GM12878 (cell line): ENCODE data around the gene ERFL. TPM values are rescaled to one million over a fixed set of nuclear protein-coding genes. Genes with fewer than 3 reads are reported as not detected.

Source experiments
- ATAC-seq: fragments of 200-7000 bp; cut with Tn5 transposase; 3 replicates; pipeline ENCODE4 v1.9.1; 2020; ENCODE audit warnings: mild to moderate bottlenecking, moderate library complexity
- BruUV-seq: library from RNA; stranded (reverse); fragments of 400-500 nt; replicated peaks from 2 replicates; lab custom pipeline; 2021; lab: Mats Ljungman, UMichigan
- CTCF ChIA-PET: fragments of 300-600 bp; sonication (Branson Sonifier 250); formaldehyde crosslinking; extraction: SDS; loops from one replicate; lab custom pipeline; 2021; ENCODE audit warnings: inconsistent platforms; lab: Yijun Ruan, JAX
- POLR2A ChIA-PET: fragments of 350-600 bp; formaldehyde crosslinking; extraction: SDS; loops from one replicate; lab custom pipeline; 2021; ENCODE audit warnings: inconsistent platforms; lab: Charles Lee
- RAD21 ChIA-PET: fragments of 300-600 bp; sonication (Branson Sonifier 250); formaldehyde crosslinking; loops from one replicate; lab custom pipeline; 2023; ENCODE audit warnings: antibody characterized with exemption; ENCODE audit not compliant: unreplicated experiment; lab: Charles Lee
- SMC1A ChIA-PET: fragments of 300-600 bp; sonication (Branson Sonifier 250); formaldehyde crosslinking; loops from one replicate; lab custom pipeline; 2023; ENCODE audit not compliant: unreplicated experiment, uncharacterized antibody; lab: Charles Lee
- DNase-seq: peaks from one replicate; pipeline ENCODE4 v3.0.0-alpha.2; 2011; ENCODE audit warnings: low read depth, low spot score
- FAIRE-seq: peaks from 3 replicates; lab custom pipeline; 2011; peaks lifted over from hg19 to GRCh38; lab: Jason Lieb, UNC
- H2AFZ ChIP-seq: 2 replicates; pipeline ENCODE4 v1.6.0; 2011; ENCODE audit warnings: low read depth, low read length, control low read depth; ENCODE audit not compliant: control insufficient read depth
- H3K27ac ChIP-seq: 2 replicates; pipeline ENCODE4 v1.5.1; 2011; ENCODE audit warnings: control low read depth; ENCODE audit not compliant: control insufficient read depth, insufficient read depth
- H3K27me3 ChIP-seq, 2 experiments: replicated peaks in 1 of 2; 2 replicates each; pipeline versions ENCODE4 v1.6.0 to v1.6.1; 2011; ENCODE audit warnings: low read length in 1 of 2; ENCODE audit not compliant: control insufficient read depth in 2 of 2, insufficient read depth in 2 of 2
- H3K36me3 ChIP-seq, 2 experiments: 2 replicates each; pipeline ENCODE4 v1.5.1; 2011; ENCODE audit warnings: low read length in 1 of 2; ENCODE audit not compliant: control insufficient read depth in 2 of 2, insufficient read depth in 2 of 2
- H3K4me1 ChIP-seq: 2 replicates; pipeline ENCODE4 v1.6.1; 2011; ENCODE audit warnings: mild to moderate bottlenecking, low read length, moderate library complexity, mixed read lengths; ENCODE audit not compliant: control insufficient read depth, insufficient read depth
- H3K4me2 ChIP-seq: 2 replicates; pipeline ENCODE4 v1.6.0; 2011; ENCODE audit warnings: control low read depth; ENCODE audit not compliant: control insufficient read depth, insufficient read depth
- H3K4me3 ChIP-seq: fragments of 200-600 bp; sonication (generic); 2 replicates; pipeline ENCODE4 v1.5.1; 2016
- H3K79me2 ChIP-seq: 2 replicates; pipeline ENCODE4 v1.6.0; 2011; ENCODE audit warnings: low read length; ENCODE audit not compliant: control insufficient read depth, insufficient read depth
- H3K9ac ChIP-seq: 2 replicates; pipeline ENCODE4 v1.8.0; 2011; ENCODE audit warnings: low read length, control low read depth, mixed read lengths; ENCODE audit not compliant: control insufficient read depth, insufficient read depth
- H3K9me3 ChIP-seq: replicated peaks from 3 replicates; pipeline ENCODE4 v1.5.1; 2011; ENCODE audit warnings: mild to moderate bottlenecking, low read length; ENCODE audit not compliant: control insufficient read depth, insufficient read depth
- H4K20me1 ChIP-seq: 2 replicates; pipeline ENCODE4 v1.6.0; 2011; ENCODE audit not compliant: control insufficient read depth, insufficient read depth
- CBFB ChIP-seq: IDR thresholded peaks from 2 replicates; pipeline ENCODE4 v1.6.1; 2016; ENCODE audit warnings: antibody characterized with exemption, low read depth
- CUX1 ChIP-seq: IDR thresholded peaks from 2 replicates; pipeline ENCODE4 v1.6.1; 2012; ENCODE audit warnings: improper control_type of control experiment, low read depth, low read length; ENCODE audit not compliant: insufficient replicate concordance
- EED ChIP-seq: sonication (generic); IDR thresholded peaks from 2 replicates; pipeline ENCODE4 v1.6.1; 2016; ENCODE audit warnings: antibody characterized with exemption, low read depth
- ELK1 ChIP-seq: IDR thresholded peaks from 2 replicates; pipeline ENCODE4 v1.6.1; 2012; ENCODE audit warnings: low read depth, low read length, improper control_type of control experiment
- IRF3 ChIP-seq: fragments of 450-650 bp; IDR thresholded peaks from 2 replicates; pipeline ENCODE4 v1.6.1; 2014; ENCODE audit warnings: mild to moderate bottlenecking
- NR2C1 ChIP-seq: fragments of 450-650 bp; IDR thresholded peaks from 2 replicates; pipeline ENCODE4 v1.6.1; 2017; ENCODE audit warnings: antibody characterized with exemption, mild to moderate bottlenecking, moderate library complexity
- POLR2AphosphoS2 ChIP-seq: IDR thresholded peaks from 2 replicates; pipeline ENCODE4 v1.6.1; 2011; ENCODE audit warnings: low read depth, mild to moderate bottlenecking, low read length, improper control_type of control experiment, moderate library complexity
- RAD21 ChIP-seq: IDR thresholded peaks from 2 replicates; pipeline ENCODE4 v1.6.1; 2011; ENCODE audit warnings: mild to moderate bottlenecking, low read depth, low read length, moderate library complexity; ENCODE audit not compliant: insufficient read depth
- RB1 ChIP-seq: fragments of 450-650 bp; formaldehyde crosslinking; IDR thresholded peaks from 2 replicates; pipeline ENCODE4 v1.6.1; 2017; ENCODE audit warnings: mild to moderate bottlenecking, borderline replicate concordance
- RFX5 ChIP-seq: IDR thresholded peaks from 2 replicates; pipeline ENCODE4 v1.6.1; 2011; ENCODE audit warnings: low read depth, low read length, improper control_type of control experiment
- SKIL ChIP-seq: fragments of 450-650 bp; IDR thresholded peaks from 2 replicates; pipeline ENCODE4 v1.6.1; 2017; ENCODE audit warnings: mild to moderate bottlenecking, low read depth, inconsistent platforms; ENCODE audit not compliant: poor library complexity, severe bottlenecking
- TCF7 ChIP-seq: IDR thresholded peaks from 2 replicates; pipeline ENCODE4 v1.6.1; 2014; ENCODE audit warnings: antibody characterized with exemption, borderline replicate concordance
- USF1 ChIP-seq: IDR thresholded peaks from 2 replicates; pipeline ENCODE4 v1.6.1; 2011; ENCODE audit warnings: borderline replicate concordance, low read depth, mild to moderate bottlenecking, moderate library complexity, mixed read lengths, low read length; ENCODE audit not compliant: insufficient read depth; ENCODE audit errors: extremely low read length
- ZNF207 ChIP-seq: fragments of 450-650 bp; IDR thresholded peaks from 2 replicates; pipeline ENCODE4 v1.6.1; 2014; ENCODE audit warnings: antibody characterized with exemption, mild to moderate bottlenecking, borderline replicate concordance
- WGBS: methylation state at CpG from one replicate; pipeline ENCODE4 v1.1.6; 2016; ENCODE audit warnings: low lambda C conversion rate; ENCODE audit not compliant: insufficient replicate concordance, insufficient coverage; ENCODE audit errors: missing lambda C conversion rate; 5-methylcytosine and 5-hydroxymethylcytosine counted together
- in situ Hi-C: fragments of 300-500 bp; cut with MboI; formaldehyde crosslinking; loops from 9 replicates; pipeline ENCODE4 v1.14.3; 2018; ENCODE audit warnings: mixed read lengths
- intact Hi-C: fragments of 100-400 bp; cut with micrococcal nuclease; formaldehyde crosslinking; loops from one replicate; pipeline ENCODE4 v1.14.2; 2022; ENCODE audit not compliant: unreplicated experiment
- polyA plus RNA-seq, 11 experiments: library from polyadenylated mRNA; depleted of rRNA in 4 of 11; unstranded in 6 of 11; stranded (reverse) in 5 of 11; fragments of >200 nt; fragmentation: Nextera tagmentation in 4 of 11; fragmentation: Illumina TruSeq in 1 of 11; extraction: Ambion mirVana in 4 of 11; extraction: Trizol in 1 of 11; gene quantifications; 1 replicate in 1 of 11; 2 replicates in 10 of 11; pipeline versions ENCODE4 v1.2.1 to v1.2.3, GENCODE V29; 2011 to 2016; ENCODE audit warnings: inconsistent platforms in 2 of 11, missing spikeins in 2 of 11, low read depth in 1 of 11
- total RNA-seq, 4 experiments: library from RNA; depleted of rRNA in 3 of 4; stranded (reverse); fragments of >200 nt in 3 of 4; fragmentation: Illumina TruSeq in 1 of 4; extraction: Trizol in 1 of 4; gene quantifications; 2 replicates each; pipeline versions ENCODE4 v1.2.1 to v1.2.3, GENCODE V29; 2013 to 2021

The ERFL gene
- total and polyA plus RNA-seq, 10 of the 15 experiments (the other 5 are each of a cell fraction or from before 2014, with no cell fraction given) = 0.04 to 0.10 (median 0.05) TPM; not detected in 7

DNA sequence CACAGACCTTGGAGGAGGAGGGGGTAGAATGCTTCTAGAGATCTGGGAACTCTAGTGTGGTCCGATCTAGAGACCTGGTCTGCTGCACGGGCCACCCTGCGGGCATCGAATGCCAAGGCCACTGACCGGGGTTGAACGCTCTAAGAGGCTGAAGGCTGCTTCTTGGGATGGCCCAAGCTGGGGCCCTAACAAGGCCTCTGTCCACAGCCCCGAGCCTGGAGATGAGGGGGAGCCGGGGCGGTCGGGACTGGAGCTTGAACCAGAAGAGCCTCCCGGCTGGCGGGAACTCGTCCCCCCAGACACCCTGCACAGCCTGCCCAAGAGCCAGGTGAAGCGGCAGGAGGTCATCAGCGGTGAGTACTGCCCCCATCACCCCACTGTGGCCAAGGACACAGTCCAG, 30.0 kb downstream of the ERFL start:
- no peak overlapping the region for H3K27ac ChIP-seq
- FAIRE-seq = no peak
- no peaks in the 10 kb centered on the region for H3K79me2 ChIP-seq
- no peaks in the 10 kb centered on the region for H3K4me1 ChIP-seq
- no peak overlapping the region for H3K9ac ChIP-seq
- H2AFZ ChIP-seq = no peak overlapping the region
- ChIA-PET CTCF (no interaction called here), SMC1A (no interaction called here), POLR2A (interaction anchor here (0.5 kb wide), 1 partner anchor 441 kb away, joined by 10 read pairs; no protein-coding TSS in a partner anchor), RAD21 (no interaction called here)
- H3K4me3 ChIP-seq = no peak overlapping the region
- ATAC-seq = no peak
- H3K9me3 ChIP-seq = no peaks in the 10 kb centered on the region
- intact Hi-C loops = no loop called here
- in situ Hi-C loops = no loop called here
- WGBS = 98% methylated on average over 14 of the region's 15 CpGs
- H3K36me3 ChIP-seq = peaks cover 15 to 28% of the 10 kb centered on the region in 2 experiments; a peak in 3 of 4 replicates
- H4K20me1 ChIP-seq = no peaks in the 10 kb centered on the region
- BruUV-seq = no TSS peak
- H3K4me2 ChIP-seq = no peak overlapping the region
- no peaks in the 10 kb centered on the region for H3K27me3 ChIP-seq
- no peak for DNase-seq
- no peak for TF ChIP-seq CBFB
- TF ChIP-seq EED = no peak
- no peak for TF ChIP-seq TCF7
- no peak for TF ChIP-seq ELK1
- TF ChIP-seq RFX5 = no peak
- no peak for TF ChIP-seq USF1
- no peak for TF ChIP-seq RB1
- TF ChIP-seq RAD21 = no peak
- TF ChIP-seq IRF3 = no peak
- no peak for TF ChIP-seq SKIL
- TF ChIP-seq ZNF207 = no peak
- no peak for TF ChIP-seq NR2C1
- no peak for TF ChIP-seq CUX1
- TF ChIP-seq POLR2AphosphoS2 = no peak
